K562 (cell line): Measurements from ENCODE around the gene USP13. TPM values are rescaled to one million over a fixed set of nuclear protein-coding genes. Genes with fewer than 3 reads are reported as not detected.

Source experiments
- BDP1 ChIP-seq: IDR thresholded peaks from 3 replicates; pipeline ENCODE4 v1.6.1; 2011; ENCODE audit not compliant: insufficient read length, insufficient read depth
- CREB1 ChIP-seq, 2 experiments: sonication (generic) in 1 of 2; formaldehyde crosslinking in 1 of 2; IDR thresholded peaks; 2 replicates each; pipeline versions ENCODE4 v1.6.1 to v1.8.0; 2012 to 2022; ENCODE audit warnings: inconsistent platforms in 1 of 2, mild to moderate bottlenecking in 1 of 2, missing genetic modification reagents in 1 of 2, moderate library complexity in 1 of 2
- ELF1 ChIP-seq: fragments of 200-800 bp; sonication (Bioruptor generic); IDR thresholded peaks from 2 replicates; pipeline ENCODE4 v1.6.1; 2016; ENCODE audit warnings: missing genetic modification characterization, missing compliant biosample characterization
- MAFK ChIP-seq: IDR thresholded peaks from 2 replicates; pipeline ENCODE4 v1.6.1; 2011; ENCODE audit warnings: low read length, improper control_type of control experiment
- TRIM28 ChIP-seq: fragments of 450-650 bp; IDR thresholded peaks from 2 replicates; pipeline ENCODE4 v1.6.1; 2017
- ZNF124 ChIP-seq: sonication (generic); formaldehyde crosslinking; IDR thresholded peaks from 2 replicates; pipeline ENCODE4 v1.8.1; 2022; ENCODE audit warnings: missing genetic modification reagents
- ZNF140 ChIP-seq: fragments of 250-450 bp; sonication (Bioruptor Pico); IDR thresholded peaks from 2 replicates; pipeline ENCODE4 v1.8.0; 2021; ENCODE audit warnings: moderate library complexity, mild to moderate bottlenecking, inconsistent platforms
- ZNF384 ChIP-seq: IDR thresholded peaks from 2 replicates; pipeline ENCODE4 v1.6.1; 2012; ENCODE audit warnings: low read depth, low read length, improper control_type of control experiment
- polyA plus RNA-seq, 8 experiments: library from polyadenylated mRNA; depleted of rRNA in 4 of 8; stranded (reverse) in 5 of 8; unstranded in 3 of 8; fragments of >200 nt; fragmentation: Nextera tagmentation in 2 of 8; fragmentation: Illumina TruSeq in 1 of 8; extraction: Ambion mirVana in 2 of 8; extraction: Trizol in 1 of 8; gene quantifications; 2 replicates each; pipeline versions ENCODE4 v1.2.1 to v1.2.3, GENCODE V29; 2011 to 2014; ENCODE audit warnings: inconsistent platforms in 1 of 8, missing spikeins in 1 of 8
- total RNA-seq, 7 experiments: library from RNA; depleted of rRNA in 6 of 7; stranded (reverse); fragments of >200 nt in 6 of 7; fragmentation: Illumina TruSeq in 2 of 7; extraction: Trizol in 2 of 7; gene quantifications; 2 replicates each; pipeline versions ENCODE4 v1.2.1 to v1.2.3, GENCODE V29; 2011 to 2021; ENCODE audit warnings: low replicate concordance in 1 of 7
- TF ChIP-seq, protein P1 (sequence below): fragments of 450-650 bp; formaldehyde crosslinking; IDR thresholded peaks from 2 replicates; pipeline ENCODE4 v1.4.0; 2020; ENCODE audit warnings: mild to moderate bottlenecking, moderate library complexity
- TF ChIP-seq, protein P2 (sequence below): fragments of 450-650 bp; IDR thresholded peaks from 2 replicates; pipeline ENCODE4 v1.6.1; 2016; ENCODE audit warnings: mild to moderate bottlenecking
- TF ChIP-seq, protein P3 (sequence below): fragments of 250-450 bp; sonication (Bioruptor Pico); IDR thresholded peaks from 2 replicates; pipeline ENCODE4 v1.5.0; 2020; ENCODE audit warnings: mild to moderate bottlenecking
- TF ChIP-seq, protein P4 (sequence below), 2 experiments: fragments of 450-650 bp; formaldehyde crosslinking in 1 of 2; IDR thresholded peaks; 2 replicates each; pipeline versions ENCODE4 v1.4.0 to v1.6.1; 2014 to 2020; ENCODE audit warnings: mild to moderate bottlenecking in 2 of 2, borderline replicate concordance in 1 of 2, low read depth in 1 of 2
- TF ChIP-seq, protein P5 (sequence below): fragments of 200-800 bp; sonication (Bioruptor generic); IDR thresholded peaks from 2 replicates; pipeline ENCODE4 v1.6.1; 2017; ENCODE audit warnings: missing genetic modification characterization, missing compliant biosample characterization

USP13 gene
- total and polyA plus RNA-seq, 9 of the 15 experiments (the other 6 are each of a cell fraction or from before 2014, with no cell fraction given): 0.11 to 2.3 (median 0.51) TPM

DNA sequence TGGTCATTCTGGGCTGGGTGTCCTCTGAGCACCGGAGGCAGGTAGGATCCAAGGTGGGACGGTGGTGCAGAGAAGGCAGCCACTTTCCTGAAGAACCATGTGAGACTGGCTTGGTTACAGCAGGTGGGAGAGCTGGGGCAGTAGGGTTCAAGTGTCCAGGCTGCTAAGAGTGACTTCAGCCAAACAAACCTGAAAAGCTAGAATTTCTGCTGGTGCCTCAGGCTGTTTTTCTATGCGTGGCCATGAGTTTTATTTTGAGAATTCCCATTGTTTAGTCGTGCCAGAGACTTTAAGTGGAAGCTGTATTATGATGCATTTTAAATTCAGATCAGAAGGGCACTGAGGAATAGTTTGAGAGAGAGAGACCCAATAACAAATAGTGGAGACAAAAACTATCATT lies 20.1 kb downstream of the USP13 start (continued):
- TF ChIP-seq MAFK (no peak), CREB1 (IDR thresholded peaks at IDR 0.05) (no peak), CREB1 (CRISPR knock-in tag; IDR thresholded peaks at IDR 0.05) (no peak), ELF1 (tag) (no peak), TRIM28 (no peak), BDP1 (no peak), ZNF140 (CRISPR knock-in tag) (no peak), ZNF384 (no peak), ZNF124 (CRISPR knock-in tag) (no peak)
- TF ChIP-seq, protein P1, sequence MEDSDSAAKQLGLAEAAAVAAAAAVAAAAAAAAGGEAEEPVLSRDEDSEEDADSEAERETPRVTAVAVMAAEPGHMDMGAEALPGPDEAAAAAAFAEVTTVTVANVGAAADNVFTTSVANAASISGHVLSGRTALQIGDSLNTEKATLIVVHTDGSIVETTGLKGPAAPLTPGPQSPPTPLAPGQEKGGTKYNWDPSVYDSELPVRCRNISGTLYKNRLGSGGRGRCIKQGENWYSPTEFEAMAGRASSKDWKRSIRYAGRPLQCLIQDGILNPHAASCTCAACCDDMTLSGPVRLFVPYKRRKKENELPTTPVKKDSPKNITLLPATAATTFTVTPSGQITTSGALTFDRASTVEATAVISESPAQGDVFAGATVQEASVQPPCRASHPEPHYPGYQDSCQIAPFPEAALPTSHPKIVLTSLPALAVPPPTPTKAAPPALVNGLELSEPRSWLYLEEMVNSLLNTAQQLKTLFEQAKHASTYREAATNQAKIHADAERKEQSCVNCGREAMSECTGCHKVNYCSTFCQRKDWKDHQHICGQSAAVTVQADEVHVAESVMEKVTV (CRISPR knock-in tag): no peak
- TF ChIP-seq, protein P2, sequence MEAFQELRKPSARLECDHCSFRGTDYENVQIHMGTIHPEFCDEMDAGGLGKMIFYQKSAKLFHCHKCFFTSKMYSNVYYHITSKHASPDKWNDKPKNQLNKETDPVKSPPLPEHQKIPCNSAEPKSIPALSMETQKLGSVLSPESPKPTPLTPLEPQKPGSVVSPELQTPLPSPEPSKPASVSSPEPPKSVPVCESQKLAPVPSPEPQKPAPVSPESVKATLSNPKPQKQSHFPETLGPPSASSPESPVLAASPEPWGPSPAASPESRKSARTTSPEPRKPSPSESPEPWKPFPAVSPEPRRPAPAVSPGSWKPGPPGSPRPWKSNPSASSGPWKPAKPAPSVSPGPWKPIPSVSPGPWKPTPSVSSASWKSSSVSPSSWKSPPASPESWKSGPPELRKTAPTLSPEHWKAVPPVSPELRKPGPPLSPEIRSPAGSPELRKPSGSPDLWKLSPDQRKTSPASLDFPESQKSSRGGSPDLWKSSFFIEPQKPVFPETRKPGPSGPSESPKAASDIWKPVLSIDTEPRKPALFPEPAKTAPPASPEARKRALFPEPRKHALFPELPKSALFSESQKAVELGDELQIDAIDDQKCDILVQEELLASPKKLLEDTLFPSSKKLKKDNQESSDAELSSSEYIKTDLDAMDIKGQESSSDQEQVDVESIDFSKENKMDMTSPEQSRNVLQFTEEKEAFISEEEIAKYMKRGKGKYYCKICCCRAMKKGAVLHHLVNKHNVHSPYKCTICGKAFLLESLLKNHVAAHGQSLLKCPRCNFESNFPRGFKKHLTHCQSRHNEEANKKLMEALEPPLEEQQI: no peak
- TF ChIP-seq, protein P3, sequence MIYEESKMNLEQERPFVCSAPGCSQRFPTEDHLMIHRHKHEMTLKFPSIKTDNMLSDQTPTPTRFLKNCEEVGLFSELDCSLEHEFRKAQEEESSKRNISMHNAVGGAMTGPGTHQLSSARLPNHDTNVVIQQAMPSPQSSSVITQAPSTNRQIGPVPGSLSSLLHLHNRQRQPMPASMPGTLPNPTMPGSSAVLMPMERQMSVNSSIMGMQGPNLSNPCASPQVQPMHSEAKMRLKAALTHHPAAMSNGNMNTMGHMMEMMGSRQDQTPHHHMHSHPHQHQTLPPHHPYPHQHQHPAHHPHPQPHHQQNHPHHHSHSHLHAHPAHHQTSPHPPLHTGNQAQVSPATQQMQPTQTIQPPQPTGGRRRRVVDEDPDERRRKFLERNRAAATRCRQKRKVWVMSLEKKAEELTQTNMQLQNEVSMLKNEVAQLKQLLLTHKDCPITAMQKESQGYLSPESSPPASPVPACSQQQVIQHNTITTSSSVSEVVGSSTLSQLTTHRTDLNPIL: no peak
- TF ChIP-seq, protein P4, sequence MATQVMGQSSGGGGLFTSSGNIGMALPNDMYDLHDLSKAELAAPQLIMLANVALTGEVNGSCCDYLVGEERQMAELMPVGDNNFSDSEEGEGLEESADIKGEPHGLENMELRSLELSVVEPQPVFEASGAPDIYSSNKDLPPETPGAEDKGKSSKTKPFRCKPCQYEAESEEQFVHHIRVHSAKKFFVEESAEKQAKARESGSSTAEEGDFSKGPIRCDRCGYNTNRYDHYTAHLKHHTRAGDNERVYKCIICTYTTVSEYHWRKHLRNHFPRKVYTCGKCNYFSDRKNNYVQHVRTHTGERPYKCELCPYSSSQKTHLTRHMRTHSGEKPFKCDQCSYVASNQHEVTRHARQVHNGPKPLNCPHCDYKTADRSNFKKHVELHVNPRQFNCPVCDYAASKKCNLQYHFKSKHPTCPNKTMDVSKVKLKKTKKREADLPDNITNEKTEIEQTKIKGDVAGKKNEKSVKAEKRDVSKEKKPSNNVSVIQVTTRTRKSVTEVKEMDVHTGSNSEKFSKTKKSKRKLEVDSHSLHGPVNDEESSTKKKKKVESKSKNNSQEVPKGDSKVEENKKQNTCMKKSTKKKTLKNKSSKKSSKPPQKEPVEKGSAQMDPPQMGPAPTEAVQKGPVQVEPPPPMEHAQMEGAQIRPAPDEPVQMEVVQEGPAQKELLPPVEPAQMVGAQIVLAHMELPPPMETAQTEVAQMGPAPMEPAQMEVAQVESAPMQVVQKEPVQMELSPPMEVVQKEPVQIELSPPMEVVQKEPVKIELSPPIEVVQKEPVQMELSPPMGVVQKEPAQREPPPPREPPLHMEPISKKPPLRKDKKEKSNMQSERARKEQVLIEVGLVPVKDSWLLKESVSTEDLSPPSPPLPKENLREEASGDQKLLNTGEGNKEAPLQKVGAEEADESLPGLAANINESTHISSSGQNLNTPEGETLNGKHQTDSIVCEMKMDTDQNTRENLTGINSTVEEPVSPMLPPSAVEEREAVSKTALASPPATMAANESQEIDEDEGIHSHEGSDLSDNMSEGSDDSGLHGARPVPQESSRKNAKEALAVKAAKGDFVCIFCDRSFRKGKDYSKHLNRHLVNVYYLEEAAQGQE (IDR thresholded peaks at IDR 0.05; ENCODE audit: borderline replicate concordance): no peak
- TF ChIP-seq, protein P4 (CRISPR knock-in tag; IDR thresholded peaks at IDR 0.05; ENCODE audit: low read depth): no peak
- TF ChIP-seq, protein P5, sequence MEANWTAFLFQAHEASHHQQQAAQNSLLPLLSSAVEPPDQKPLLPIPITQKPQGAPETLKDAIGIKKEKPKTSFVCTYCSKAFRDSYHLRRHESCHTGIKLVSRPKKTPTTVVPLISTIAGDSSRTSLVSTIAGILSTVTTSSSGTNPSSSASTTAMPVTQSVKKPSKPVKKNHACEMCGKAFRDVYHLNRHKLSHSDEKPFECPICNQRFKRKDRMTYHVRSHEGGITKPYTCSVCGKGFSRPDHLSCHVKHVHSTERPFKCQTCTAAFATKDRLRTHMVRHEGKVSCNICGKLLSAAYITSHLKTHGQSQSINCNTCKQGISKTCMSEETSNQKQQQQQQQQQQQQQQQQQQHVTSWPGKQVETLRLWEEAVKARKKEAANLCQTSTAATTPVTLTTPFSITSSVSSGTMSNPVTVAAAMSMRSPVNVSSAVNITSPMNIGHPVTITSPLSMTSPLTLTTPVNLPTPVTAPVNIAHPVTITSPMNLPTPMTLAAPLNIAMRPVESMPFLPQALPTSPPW: no peak
